Measurements from ENCODE around the gene FGD5.

Gene FGD5

DNA sequence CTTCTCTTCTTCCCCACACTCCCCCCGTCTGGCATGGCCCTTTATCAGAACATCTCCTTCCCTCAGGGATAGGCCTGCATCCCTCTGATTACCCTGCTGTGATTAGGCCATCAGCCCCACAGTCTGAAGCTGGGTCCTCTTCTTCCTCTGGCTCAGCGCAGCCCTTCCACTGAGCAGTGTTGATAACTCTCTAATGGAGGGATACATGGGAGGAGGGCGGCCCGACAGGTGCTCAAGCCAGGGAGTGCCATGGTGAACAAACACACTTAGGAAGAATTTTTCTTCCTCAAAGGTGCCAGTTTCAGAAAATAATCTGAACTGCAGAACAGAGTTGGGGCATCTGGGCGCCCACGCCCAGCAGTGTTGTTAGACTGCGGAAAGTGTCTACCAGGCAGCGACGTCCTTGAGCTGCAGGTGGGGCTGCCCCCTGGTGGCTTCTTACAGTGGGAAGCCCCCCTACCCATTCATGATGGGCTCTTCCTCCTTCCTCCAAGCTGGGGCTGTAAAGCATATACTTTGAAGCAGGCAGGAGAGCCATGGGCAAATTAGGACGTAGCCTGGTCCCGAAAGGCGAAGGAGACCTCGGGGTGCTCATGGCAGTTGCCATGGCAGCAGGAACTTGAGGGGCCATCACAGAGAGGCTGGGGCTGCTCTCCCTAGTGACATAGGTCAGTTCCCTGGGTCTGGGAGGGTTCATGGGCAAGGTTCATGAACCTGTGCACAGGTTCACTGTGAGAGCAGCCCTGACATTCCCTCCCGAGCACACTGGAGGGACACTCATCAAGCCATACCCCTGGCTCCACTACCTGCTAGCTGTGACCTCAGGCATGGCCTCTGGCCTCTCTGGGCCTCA, 95.4 kb downstream of the FGD5 start:
- no peak overlapping the region for H3K27ac ChIP-seq (ENCODE audit: insufficient read depth, low read length, poor library complexity, severe bottlenecking)
- no peaks in the 10 kb centered on the region for H3K4me1 ChIP-seq (ENCODE audit: control insufficient read depth, insufficient read depth, low read length, poor library complexity, severe bottlenecking)
- no peak for DNase-seq
- H3K27me3 ChIP-seq (replicated peaks; ENCODE audit: control insufficient read depth, insufficient read depth, low read length, poor library complexity, severe bottlenecking) = no peaks in the 10 kb centered on the region
- H3K9me3 ChIP-seq (ENCODE audit: control insufficient read depth, low read length) = no peaks in the 10 kb centered on the region
- H3K4me3 ChIP-seq (ENCODE audit: insufficient read depth, low read depth, low read length, poor library complexity, severe bottlenecking) = no peak overlapping the region
- no peaks in the 10 kb centered on the region for H3K36me3 ChIP-seq (ENCODE audit: control insufficient read depth, insufficient read depth, low read length)

DNA sequence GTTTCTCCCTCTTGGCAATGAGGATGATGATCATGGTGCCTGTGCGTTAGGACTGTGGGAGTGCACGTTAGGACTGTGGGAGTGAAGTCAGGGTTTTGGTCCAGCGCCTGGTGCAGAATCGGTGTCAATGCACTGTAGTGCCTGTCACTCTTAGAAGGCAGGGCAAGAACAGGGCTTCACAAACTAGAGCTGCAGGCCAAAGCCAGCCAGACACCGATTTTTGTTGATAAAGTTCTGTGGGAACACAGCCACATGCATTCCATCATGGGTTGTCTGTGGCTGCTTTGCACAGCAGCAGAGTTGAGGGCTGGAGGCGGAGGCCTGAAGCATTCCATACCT, 96.0 kb downstream of the FGD5 start:
- no peaks in the 10 kb centered on the region for H3K27me3 ChIP-seq (replicated peaks; ENCODE audit: control insufficient read depth, insufficient read depth, low read length, poor library complexity, severe bottlenecking)
- no peaks in the 10 kb centered on the region for H3K36me3 ChIP-seq (ENCODE audit: control insufficient read depth, insufficient read depth, low read length)
- no peak overlapping the region for H3K4me3 ChIP-seq (ENCODE audit: insufficient read depth, low read depth, low read length, poor library complexity, severe bottlenecking)
- H3K4me1 ChIP-seq (ENCODE audit: control insufficient read depth, insufficient read depth, low read length, poor library complexity, severe bottlenecking) = no peaks in the 10 kb centered on the region
- H3K27ac ChIP-seq (ENCODE audit: insufficient read depth, low read length, poor library complexity, severe bottlenecking) = no peak overlapping the region
- no peaks in the 10 kb centered on the region for H3K9me3 ChIP-seq (ENCODE audit: control insufficient read depth, low read length)
- no peak for DNase-seq

DNA sequence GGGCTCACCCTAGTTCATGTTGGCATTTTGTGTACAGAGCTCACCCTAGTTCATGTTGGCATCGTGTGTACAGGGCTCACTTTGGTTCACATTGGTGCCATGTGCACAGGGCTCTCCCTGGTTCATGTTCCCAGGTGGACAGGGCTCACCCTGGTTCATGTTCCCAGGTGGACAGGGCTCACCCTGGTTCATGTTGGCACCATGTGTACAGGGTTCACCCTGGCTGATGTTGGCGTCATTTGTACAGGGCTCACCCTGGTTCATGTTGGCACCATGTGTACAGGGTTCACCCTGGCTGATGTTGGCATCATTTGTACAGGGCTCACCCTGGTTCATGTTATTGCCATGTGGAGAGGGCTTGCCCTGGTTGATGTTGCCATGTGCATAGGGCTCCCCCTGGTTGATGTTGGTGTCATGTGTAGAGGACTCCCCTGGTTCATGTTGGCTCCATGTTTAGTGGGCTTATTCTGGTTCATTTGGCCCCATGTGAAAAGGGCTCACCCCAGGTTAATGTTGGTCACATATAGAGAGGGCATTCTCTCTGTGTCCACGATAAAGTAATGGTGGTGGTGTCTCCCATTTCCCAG, 97.0 kb downstream of the FGD5 start:
- H3K4me3 ChIP-seq (ENCODE audit: insufficient read depth, low read depth, low read length, poor library complexity, severe bottlenecking) = no peak overlapping the region
- peak in 2 of 3 donors; percentile 3 to 19 for DNase-seq
- H3K27ac ChIP-seq (ENCODE audit: insufficient read depth, low read length, poor library complexity, severe bottlenecking) = no peak overlapping the region
- H3K9me3 ChIP-seq (ENCODE audit: control insufficient read depth, low read length) = no peaks in the 10 kb centered on the region
- H3K4me1 ChIP-seq (ENCODE audit: control insufficient read depth, insufficient read depth, low read length, poor library complexity, severe bottlenecking) = no peaks in the 10 kb centered on the region
- no peaks in the 10 kb centered on the region for H3K36me3 ChIP-seq (ENCODE audit: control insufficient read depth, insufficient read depth, low read length)
- H3K27me3 ChIP-seq (replicated peaks; ENCODE audit: control insufficient read depth, insufficient read depth, low read length, poor library complexity, severe bottlenecking) = no peaks in the 10 kb centered on the region

DNA sequence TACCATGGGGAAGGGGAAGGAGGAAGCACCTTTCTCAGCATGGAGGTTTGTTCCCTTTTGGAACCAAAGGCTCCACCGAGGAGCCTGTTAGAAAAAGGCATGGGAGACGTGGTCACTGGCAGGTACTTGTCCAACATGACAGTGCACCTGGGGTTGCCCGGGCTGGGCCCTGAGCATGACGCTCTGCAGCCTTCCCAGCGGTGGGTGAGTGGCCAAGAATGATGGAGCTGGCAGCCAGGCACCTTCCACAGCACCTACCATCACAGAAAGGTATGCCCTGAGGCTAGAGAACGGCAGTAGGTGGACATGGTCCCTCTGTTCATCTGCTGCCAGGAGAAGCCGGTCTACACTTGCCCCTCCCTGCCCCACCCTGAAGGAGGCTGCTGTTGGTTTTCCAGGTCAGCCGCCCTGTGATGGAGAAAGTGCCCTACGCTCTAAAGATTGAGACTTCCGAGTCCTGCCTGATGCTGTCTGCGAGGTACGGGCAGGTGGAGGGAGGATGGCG, 99.6 kb downstream of the FGD5 start:
- no peaks in the 10 kb centered on the region for H3K27me3 ChIP-seq (replicated peaks; ENCODE audit: control insufficient read depth, insufficient read depth, low read length, poor library complexity, severe bottlenecking)
- H3K4me3 ChIP-seq (ENCODE audit: insufficient read depth, low read depth, low read length, poor library complexity, severe bottlenecking) = no peak overlapping the region

DNA sequence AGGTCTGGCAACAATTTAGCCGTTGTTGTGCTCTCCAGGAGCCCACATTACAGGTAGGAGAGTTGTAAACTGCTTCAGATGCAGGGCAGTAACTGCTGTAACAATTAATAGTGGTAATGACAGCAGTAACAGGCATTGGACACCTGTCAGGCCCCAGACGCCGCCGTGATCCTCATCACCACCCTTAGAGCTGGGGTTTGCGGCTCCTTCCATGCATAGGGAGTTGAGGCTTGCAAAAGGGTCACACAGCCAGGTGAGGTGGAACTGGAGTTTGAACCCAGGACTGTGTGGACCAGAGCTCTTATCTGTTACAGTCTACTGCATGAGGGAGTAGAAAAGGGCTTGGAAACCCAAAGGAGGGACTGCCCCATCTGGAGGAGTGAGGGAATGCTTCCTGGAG, 101.8 kb downstream of the FGD5 start:
- Histone ChIP-seq H3K4me1 (ENCODE audit: control insufficient read depth, insufficient read depth, low read length, poor library complexity, severe bottlenecking) (no peaks in the 10 kb centered on the region), H3K27ac (ENCODE audit: insufficient read depth, low read length, poor library complexity, severe bottlenecking) (no peak overlapping the region), H3K9me3 (ENCODE audit: control insufficient read depth, low read length) (no peaks in the 10 kb centered on the region), H3K27me3 (replicated peaks; ENCODE audit: control insufficient read depth, insufficient read depth, low read length, poor library complexity, severe bottlenecking) (no peaks in the 10 kb centered on the region), H3K36me3 (ENCODE audit: control insufficient read depth, insufficient read depth, low read length) (no peaks in the 10 kb centered on the region), H3K4me3 (ENCODE audit: insufficient read depth, low read depth, low read length, poor library complexity, severe bottlenecking) (no peak overlapping the region)
- no peak for DNase-seq

More for the DNA sequence above, 99.6 kb downstream of the FGD5 start:
- no peaks in the 10 kb centered on the region for H3K9me3 ChIP-seq (ENCODE audit: control insufficient read depth, low read length)
- DNase-seq = no peak
- H3K27ac ChIP-seq (ENCODE audit: insufficient read depth, low read length, poor library complexity, severe bottlenecking) = no peak overlapping the region
- H3K4me1 ChIP-seq (ENCODE audit: control insufficient read depth, insufficient read depth, low read length, poor library complexity, severe bottlenecking) = no peaks in the 10 kb centered on the region
- H3K36me3 ChIP-seq (ENCODE audit: control insufficient read depth, insufficient read depth, low read length) = no peaks in the 10 kb centered on the region

DNA sequence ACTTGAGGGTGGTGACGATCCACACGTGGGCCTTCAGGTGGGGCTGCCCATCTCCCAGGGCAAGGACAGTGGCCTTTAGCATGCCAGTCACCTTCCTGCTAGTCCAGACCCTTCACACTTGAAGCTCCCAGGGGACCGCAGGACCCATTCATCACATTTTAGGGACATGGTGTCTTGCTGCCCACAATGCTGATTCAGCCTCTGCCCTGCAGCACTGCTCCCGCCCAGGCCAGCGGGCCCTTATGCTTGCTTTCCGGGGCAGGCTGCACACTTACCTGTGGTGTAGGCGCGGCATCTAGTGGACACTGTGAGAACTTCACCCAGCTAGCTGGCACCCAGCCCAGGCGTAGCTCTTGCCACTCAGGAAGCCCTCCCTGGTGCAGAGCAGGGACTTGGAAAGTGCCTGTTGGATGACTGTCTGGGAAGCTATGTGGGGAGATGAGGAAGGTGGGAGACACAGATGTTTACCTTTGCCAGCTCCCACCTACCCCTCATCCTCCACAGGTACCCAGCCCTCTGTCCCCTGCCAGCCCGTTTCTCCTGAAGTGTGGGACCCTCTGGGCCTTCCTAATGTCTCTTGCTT, 102.4 kb downstream of the FGD5 start:
- Histone ChIP-seq H3K36me3 (ENCODE audit: control insufficient read depth, insufficient read depth, low read length) (no peaks in the 10 kb centered on the region), H3K4me3 (ENCODE audit: insufficient read depth, low read depth, low read length, poor library complexity, severe bottlenecking) (no peak overlapping the region), H3K27ac (ENCODE audit: insufficient read depth, low read length, poor library complexity, severe bottlenecking) (no peak overlapping the region), H3K27me3 (replicated peaks; ENCODE audit: control insufficient read depth, insufficient read depth, low read length, poor library complexity, severe bottlenecking) (no peaks in the 10 kb centered on the region), H3K9me3 (ENCODE audit: control insufficient read depth, low read length) (no peaks in the 10 kb centered on the region), H3K4me1 (ENCODE audit: control insufficient read depth, insufficient read depth, low read length, poor library complexity, severe bottlenecking) (no peaks in the 10 kb centered on the region)
- DNase-seq = peak; percentile 58 to 71 (median 59)

DNA sequence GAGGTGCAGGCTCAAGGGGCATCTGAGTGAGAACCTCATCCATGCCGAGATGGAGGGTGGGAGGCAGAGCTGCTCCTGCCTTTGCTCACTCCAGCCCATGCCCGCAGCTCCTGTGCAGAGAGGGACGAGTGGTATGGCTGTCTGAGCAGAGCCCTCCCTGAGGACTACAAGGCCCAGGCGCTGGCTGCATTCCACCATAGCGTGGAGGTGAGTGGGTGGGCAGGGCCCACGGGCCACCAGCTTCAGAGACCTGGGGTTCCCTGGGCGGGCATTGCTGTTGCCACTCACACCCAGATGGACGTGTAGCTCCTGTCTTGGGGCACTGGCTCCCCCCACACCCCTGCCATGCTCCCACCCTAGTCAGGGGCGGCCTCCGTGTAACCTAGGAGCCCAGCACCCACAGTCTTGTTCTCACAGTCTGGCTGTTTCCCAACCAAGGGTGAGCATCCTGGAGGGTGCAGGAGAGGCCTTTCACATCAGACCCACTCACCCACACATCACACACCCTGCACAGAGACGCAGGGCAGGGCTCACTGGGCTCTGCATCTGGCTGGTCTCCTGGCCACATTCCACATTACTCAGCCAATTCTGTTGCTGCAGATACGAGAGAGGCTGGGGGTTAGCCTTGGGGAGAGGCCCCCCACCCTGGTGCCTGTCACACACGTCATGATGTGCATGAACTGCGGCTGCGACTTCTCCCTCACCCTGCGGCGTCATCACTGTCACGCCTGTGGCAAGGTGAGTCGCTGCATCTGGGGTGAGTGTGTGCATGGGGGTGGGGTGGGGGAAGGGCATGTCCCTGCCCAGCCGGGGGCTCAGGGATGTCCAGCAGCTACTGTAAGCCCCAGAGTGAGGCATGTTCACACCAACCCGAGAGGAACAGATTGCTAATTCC, 103.3 kb downstream of the FGD5 start:
- no peak overlapping the region for H3K27ac ChIP-seq (ENCODE audit: insufficient read depth, low read length, poor library complexity, severe bottlenecking)
- H3K4me3 ChIP-seq (ENCODE audit: insufficient read depth, low read depth, low read length, poor library complexity, severe bottlenecking) = no peak overlapping the region
- no peaks in the 10 kb centered on the region for H3K9me3 ChIP-seq (ENCODE audit: control insufficient read depth, low read length)
- H3K27me3 ChIP-seq (replicated peaks; ENCODE audit: control insufficient read depth, insufficient read depth, low read length, poor library complexity, severe bottlenecking) = no peaks in the 10 kb centered on the region
- H3K4me1 ChIP-seq (ENCODE audit: control insufficient read depth, insufficient read depth, low read length, poor library complexity, severe bottlenecking) = no peaks in the 10 kb centered on the region
- DNase-seq = no peak
- H3K36me3 ChIP-seq (ENCODE audit: control insufficient read depth, insufficient read depth, low read length) = no peaks in the 10 kb centered on the region

DNA sequence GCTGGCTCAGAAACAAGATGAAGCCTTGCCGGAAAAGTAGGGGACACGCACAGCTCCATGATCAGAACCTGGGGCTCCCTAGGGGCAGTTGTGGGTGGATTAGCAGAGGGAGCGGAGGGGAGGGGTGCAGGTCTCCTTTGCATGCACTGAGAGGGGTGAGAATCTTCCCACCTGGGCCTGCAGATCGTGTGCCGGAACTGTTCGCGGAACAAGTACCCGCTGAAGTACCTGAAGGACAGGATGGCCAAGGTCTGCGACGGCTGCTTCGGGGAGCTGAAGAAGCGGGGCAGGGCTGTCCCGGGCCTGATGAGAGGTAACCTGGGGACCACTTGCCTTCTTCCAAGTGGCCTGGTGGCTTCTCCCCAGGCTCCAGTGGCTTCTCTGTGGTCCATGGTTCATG, 104.1 kb downstream of the FGD5 start:
- H3K27me3 ChIP-seq (replicated peaks; ENCODE audit: control insufficient read depth, insufficient read depth, low read length, poor library complexity, severe bottlenecking) = no peaks in the 10 kb centered on the region
- no peak overlapping the region for H3K27ac ChIP-seq (ENCODE audit: insufficient read depth, low read length, poor library complexity, severe bottlenecking)
- no peaks in the 10 kb centered on the region for H3K9me3 ChIP-seq (ENCODE audit: control insufficient read depth, low read length)
- no peak overlapping the region for H3K4me3 ChIP-seq (ENCODE audit: insufficient read depth, low read depth, low read length, poor library complexity, severe bottlenecking)
- no peak for DNase-seq
- no peaks in the 10 kb centered on the region for H3K36me3 ChIP-seq (ENCODE audit: control insufficient read depth, insufficient read depth, low read length)
- no peaks in the 10 kb centered on the region for H3K4me1 ChIP-seq (ENCODE audit: control insufficient read depth, insufficient read depth, low read length, poor library complexity, severe bottlenecking)

DNA sequence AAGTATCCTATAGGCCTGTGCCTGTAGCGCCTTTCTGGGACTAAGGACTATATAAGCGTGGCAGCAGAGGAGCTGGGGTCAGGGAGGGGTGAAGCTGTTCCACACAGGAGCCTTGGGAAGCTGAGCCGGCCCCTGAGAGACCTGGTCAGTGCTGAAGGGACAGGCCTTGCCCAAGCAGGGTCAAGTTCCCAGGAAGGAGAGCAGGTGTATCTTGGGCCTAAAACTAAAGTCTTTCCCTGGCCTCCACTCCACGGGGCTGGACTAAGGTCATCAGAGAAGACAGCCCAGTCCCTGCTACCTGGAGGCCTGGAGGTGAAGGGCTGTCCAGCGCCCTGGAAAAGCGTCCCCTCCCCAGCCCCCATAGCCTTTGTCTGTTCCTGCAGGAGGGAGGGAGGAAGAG, 104.7 kb downstream of the FGD5 start:
- Histone ChIP-seq H3K27ac (ENCODE audit: insufficient read depth, low read length, poor library complexity, severe bottlenecking) (no peak overlapping the region), H3K36me3 (ENCODE audit: control insufficient read depth, insufficient read depth, low read length) (no peaks in the 10 kb centered on the region), H3K4me1 (ENCODE audit: control insufficient read depth, insufficient read depth, low read length, poor library complexity, severe bottlenecking) (no peaks in the 10 kb centered on the region), H3K27me3 (replicated peaks; ENCODE audit: control insufficient read depth, insufficient read depth, low read length, poor library complexity, severe bottlenecking) (no peaks in the 10 kb centered on the region), H3K9me3 (ENCODE audit: control insufficient read depth, low read length) (no peaks in the 10 kb centered on the region), H3K4me3 (ENCODE audit: insufficient read depth, low read depth, low read length, poor library complexity, severe bottlenecking) (no peak overlapping the region)
- DNase-seq = no peak
